Right lobe of liver (tissue), 6 donors: ENCODE results near the gene RIT1. TPM values are rescaled to one million over a fixed set of nuclear protein-coding genes. Genes with fewer than 3 reads are reported as not detected.

ENCODE experiments used
- ATAC-seq, 4 donors: fragments of 200-7000 bp; cut with Tn5 transposase; one replicate each; pipeline ENCODE4 v1.9.1; 2020; ENCODE audit warnings: mild to moderate bottlenecking in 4 of 4, moderate library complexity in 4 of 4
- DNase-seq, 3 donors: peaks; one replicate each; pipeline ENCODE4 v3.0.0-alpha.2; 2020
- H3K27ac ChIP-seq, 3 donors: fragments of 200-600 bp; one replicate each; pipeline ENCODE4 v1.8.0; 2022
- H3K27me3 ChIP-seq, 2 donors: fragments of 200-600 bp; one replicate each; pipeline ENCODE4 v1.8.0; 2022
- H3K36me3 ChIP-seq, 4 donors: fragments of 200-600 bp; sonication (generic) in 1 of 4; one replicate each; pipeline versions ENCODE4 v1.5.1 to v1.8.0; 2017 to 2022; ENCODE audit warnings: control low read depth in 1 of 4
- H3K4me1 ChIP-seq, 4 donors: fragments of 200-600 bp; sonication (generic) in 1 of 4; one replicate each; pipeline versions ENCODE4 v1.5.1 to v1.8.0; 2017 to 2022; ENCODE audit warnings: control low read depth in 1 of 4
- H3K4me3 ChIP-seq, 3 donors: fragments of 200-600 bp; one replicate each; pipeline ENCODE4 v1.8.0; 2022
- H3K9me3 ChIP-seq, 4 donors: fragments of 200-600 bp; sonication (generic) in 1 of 4; one replicate each; pipeline versions ENCODE4 v1.5.1 to v1.8.0; 2017 to 2022; ENCODE audit warnings: control low read depth in 1 of 4
- CTCF ChIP-seq, 4 donors: fragments of 200-600 bp in 3 of 4; fragments of 450-650 bp in 1 of 4; IDR thresholded peaks; one replicate each; pipeline versions ENCODE4 v1.5.1 to v1.8.0; 2016 to 2022; ENCODE audit warnings: antibody characterized with exemption in 4 of 4, mild to moderate bottlenecking in 2 of 4
- POLR2A ChIP-seq: fragments of 450-650 bp; IDR thresholded peaks from one replicate; pipeline ENCODE4 v1.6.1; 2017; ENCODE audit warnings: antibody characterized with exemption, mild to moderate bottlenecking
- WGBS: methylation state at CpG from one replicate; pipeline ENCODE4 v1.1.6; 2018; ENCODE audit warnings: low coverage, low lambda C conversion rate; ENCODE audit not compliant: insufficient coverage; ENCODE audit errors: missing lambda C conversion rate; 5-methylcytosine and 5-hydroxymethylcytosine counted together
- intact Hi-C, 2 donors: fragments of 100-400 bp; cut with DNase I; formaldehyde crosslinking; loops; one replicate each; pipeline versions ENCODE4 v1.11.2 to v1.14.1; 2022
- total RNA-seq, 6 experiments: library from RNA; depleted of rRNA in 2 of 6; stranded (reverse); fragments of >200 nt in 2 of 6; fragmentation: NEBNext Ultra II Directional in 3 of 6; extraction: Animal tissue kit (Norgen Biotek cat#: 25700) in 3 of 6; gene quantifications; one replicate each; pipeline versions ENCODE4 v1.1.0 to v1.2.4, GENCODE V29; 2016 to 2023
- donor health status: DM: no; HTN: yes; CAD: no.
- donor health status: DM: no; HTN: no; CAD: no.
- donor health status: DM: no; HTN: no; CAD: no.
- donor health status: DM: no; HTN: yes; CAD: no.
- donor health status: DM: no; HTN: yes; CAD: no.

The RIT1 gene
- total RNA-seq, 6 experiments from 2014 or later: 4.9 to 28.3 (median 11.3) TPM

DNA sequence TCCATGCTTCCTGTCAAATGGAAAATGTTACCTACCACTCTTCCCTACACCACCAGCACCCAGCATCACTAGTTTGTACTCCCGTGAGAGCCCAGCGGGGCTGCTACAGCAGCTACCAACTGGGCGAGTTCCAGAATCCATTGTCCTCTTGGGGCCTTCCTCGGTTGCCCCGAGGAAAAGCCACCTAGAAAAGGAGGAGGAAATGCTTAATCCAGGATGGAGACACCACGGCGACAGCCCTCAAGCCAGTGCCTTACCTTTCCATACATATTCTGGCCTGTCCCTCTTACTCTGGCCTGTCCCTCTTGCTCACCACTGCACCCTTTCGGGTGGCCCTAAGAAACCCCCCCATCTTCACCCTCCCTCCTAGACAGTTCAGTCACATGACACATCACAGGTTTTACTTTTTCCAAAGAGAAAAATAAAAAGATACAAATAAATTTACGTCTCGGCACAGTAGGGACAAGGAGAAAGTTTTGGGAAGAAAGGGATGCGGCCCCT is 478 bp downstream of the RIT1 start:
- intact Hi-C loops: no loop called here
- Histone ChIP-seq H3K4me1 (peaks cover 0 to 8% (median 0%) of the 10 kb centered on the region in 4 donors), H3K27me3 (no peaks in the 10 kb centered on the region), H3K4me3 (peak overlapping the region; percentile 73 to 78 (median 75)), H3K27ac (peak overlapping the region; percentile 72 to 93 (median 86)), H3K9me3 (no peaks in the 10 kb centered on the region), H3K36me3 (peaks cover 6 to 62% (median 27%) of the 10 kb centered on the region in 4 donors)
- ATAC-seq (peak; percentile 52 to 66 (median 56)), DNase-seq (no peak)
- TF ChIP-seq CTCF (IDR thresholded peaks at IDR 0.05): no peak
- WGBS: 4% methylated on average over 7 of the region's 11 CpGs

- peaks cover 6 to 62% (median 27%) of the 10 kb centered on the region in 4 donors for H3K36me3 ChIP-seq
- 64% methylated on average over 4 of the region's 4 CpGs for WGBS
- intact Hi-C loops: no loop called here
These were observed 1.3 kb downstream of the RIT1 start for GRCh38 chr1:155909894-155910293.

GRCh38 chr1:155904261-155904660 is 6.9 kb downstream of the RIT1 start:
- Histone ChIP-seq H3K4me1 (no peaks in the 10 kb centered on the region), H3K36me3 (peaks cover 13 to 87% (median 49%) of the 10 kb centered on the region in 4 donors), H3K9me3 (no peaks in the 10 kb centered on the region), H3K4me3 (no peak overlapping the region), H3K27me3 (no peaks in the 10 kb centered on the region), H3K27ac (no peak overlapping the region)
- no peak for ATAC-seq
- no peak for DNase-seq
- WGBS: 91% methylated on average over 12 of the region's 12 CpGs
- no peak for TF ChIP-seq CTCF (IDR thresholded peaks at IDR 0.05)
- TF ChIP-seq POLR2A: no peak
- intact Hi-C loops: no loop called here

More at GRCh38 chr1:155909894-155910293, 1.3 kb downstream of the RIT1 start:
- Histone ChIP-seq H3K4me1 (peaks cover 0 to 8% (median 0%) of the 10 kb centered on the region in 4 donors), H3K27me3 (no peaks in the 10 kb centered on the region), H3K4me3 (peak overlapping the region in 2 of 3 donors; percentile 75 to 78), H3K27ac (peak overlapping the region; percentile 72 to 93 (median 86)), H3K9me3 (no peaks in the 10 kb centered on the region)
- no peak for DNase-seq
- TF ChIP-seq POLR2A (no peak), CTCF (IDR thresholded peaks at IDR 0.05) (no peak)
- peak; percentile 9 to 52 (median 36) for ATAC-seq

DNA sequence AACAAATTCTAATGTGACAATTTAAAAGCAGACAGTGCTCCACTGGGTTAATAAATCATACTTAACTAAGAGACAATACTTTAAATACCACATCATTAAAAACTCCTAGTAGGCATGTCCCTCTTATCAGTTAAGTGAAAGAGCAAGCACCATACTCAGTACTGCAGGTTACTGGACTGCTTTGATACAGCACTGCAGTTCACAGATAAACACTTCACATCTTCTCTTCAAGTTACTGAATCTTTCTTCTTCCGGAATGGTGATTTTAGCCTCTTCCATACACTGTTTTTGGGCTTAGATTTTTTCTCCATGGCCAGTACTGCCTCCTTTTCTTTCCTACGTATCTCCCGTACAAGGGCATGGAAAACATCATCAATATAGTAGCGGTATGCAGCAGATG is 11.0 kb downstream of the RIT1 start:
- Histone ChIP-seq H3K4me1 (no peaks in the 10 kb centered on the region), H3K27me3 (no peaks in the 10 kb centered on the region), H3K9me3 (no peaks in the 10 kb centered on the region), H3K27ac (no peak overlapping the region), H3K4me3 (no peak overlapping the region), H3K36me3 (peaks cover 6 to 78% (median 44%) of the 10 kb centered on the region in 4 donors)
- WGBS: 90% methylated on average over 4 of the region's 4 CpGs
- DNase-seq: no peak
- no peak for TF ChIP-seq CTCF (IDR thresholded peaks at IDR 0.05)
- no peak for TF ChIP-seq POLR2A
- intact Hi-C loops: no loop called here
- ATAC-seq: no peak
